HG03571 (cell line): ENCODE data around the gene TYW1.
"Not testable (repeated sequence)": the region's sequence is repeated elsewhere in the genome, so short reads cannot be mapped to it uniquely, and the experiment has no call there.

ENCODE experiments used
- ATAC-seq: cut with Tn5 transposase; IDR thresholded peaks from one replicate; pipeline ENCODE4 v1.9.1; 2021; ENCODE audit not compliant: unreplicated experiment

TYW1 gene

DNA sequence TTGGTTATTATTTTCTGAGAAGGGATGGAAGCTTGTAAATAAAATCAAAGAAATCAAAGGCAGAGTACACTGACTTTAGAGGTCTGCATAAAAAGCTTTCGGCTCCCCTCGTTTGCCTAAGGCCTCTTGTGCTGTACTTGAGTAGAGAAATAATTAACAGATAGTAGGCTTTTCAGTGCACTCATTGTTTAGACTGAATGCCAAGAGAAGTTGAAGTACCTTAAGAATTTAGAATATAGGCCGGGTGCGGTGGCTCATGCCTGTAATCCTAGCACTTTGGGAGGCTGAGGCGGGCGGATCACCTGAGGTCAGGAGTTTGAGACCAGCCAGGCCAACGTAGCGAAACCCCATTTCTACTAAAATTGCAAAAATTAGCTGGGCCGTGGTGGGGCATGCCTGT, 232.4 kb downstream of the TYW1 start:
- ATAC-seq: not testable (repeated sequence)

DNA sequence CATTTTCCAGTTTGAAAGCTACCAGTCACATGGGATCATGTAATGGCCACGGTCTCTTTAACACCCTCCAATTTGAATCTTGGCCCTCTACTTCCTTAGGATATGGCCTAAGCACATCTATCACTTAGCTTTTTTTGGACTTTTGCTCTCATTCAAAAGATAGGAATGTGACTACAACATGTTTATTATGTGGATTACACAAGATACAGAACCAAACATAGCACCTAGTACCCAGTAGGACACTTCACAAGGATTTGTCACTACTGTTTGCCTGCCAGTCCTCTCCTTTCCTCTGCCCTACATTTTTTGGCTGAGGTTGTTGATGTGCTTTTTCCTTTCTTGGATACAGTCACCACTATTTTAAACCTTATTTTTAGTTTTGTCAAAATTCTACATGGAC, 233.4 kb downstream of the TYW1 start:
- ATAC-seq: not testable (repeated sequence)

DNA sequence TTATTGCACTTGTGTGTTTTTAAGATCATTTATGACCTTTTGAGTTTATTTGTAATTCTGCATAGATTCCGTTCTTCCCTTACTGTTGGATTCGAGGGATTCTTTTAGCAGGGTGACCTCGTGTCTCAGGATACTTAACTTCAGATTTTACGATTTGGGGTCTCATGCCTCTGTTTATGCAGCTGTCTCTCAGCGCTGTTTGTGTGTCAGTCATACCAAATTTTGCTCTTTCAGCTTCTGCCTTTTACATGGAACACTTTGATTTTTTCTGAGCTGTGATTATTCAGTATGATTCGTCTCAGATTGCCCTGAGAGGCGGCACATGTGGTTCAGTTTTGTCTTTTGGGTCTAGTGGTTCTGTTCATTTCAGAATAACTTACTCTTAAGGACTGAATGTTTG, 236.9 kb downstream of the TYW1 start:
- not testable (repeated sequence) for ATAC-seq

DNA sequence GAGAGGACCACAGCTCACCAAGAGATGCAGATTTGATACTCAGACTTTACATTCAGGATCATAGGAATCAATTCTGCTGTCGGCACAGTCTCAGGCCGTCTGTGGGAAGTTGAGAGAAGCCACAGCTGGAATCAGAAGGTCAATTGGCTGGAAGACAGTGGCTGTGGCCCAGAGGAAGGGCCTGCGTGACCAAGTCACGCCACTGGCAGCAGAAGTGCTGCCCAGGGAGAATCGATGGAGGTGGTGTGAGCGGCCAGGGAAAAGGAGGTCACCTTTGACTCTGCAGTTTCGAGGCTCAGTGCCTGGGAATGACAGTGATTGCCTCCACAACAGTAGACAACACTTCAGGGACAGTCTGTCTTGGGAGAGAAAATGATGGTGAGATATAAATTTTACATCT, 239.6 kb downstream of the TYW1 start:
- not testable (repeated sequence) for ATAC-seq

DNA sequence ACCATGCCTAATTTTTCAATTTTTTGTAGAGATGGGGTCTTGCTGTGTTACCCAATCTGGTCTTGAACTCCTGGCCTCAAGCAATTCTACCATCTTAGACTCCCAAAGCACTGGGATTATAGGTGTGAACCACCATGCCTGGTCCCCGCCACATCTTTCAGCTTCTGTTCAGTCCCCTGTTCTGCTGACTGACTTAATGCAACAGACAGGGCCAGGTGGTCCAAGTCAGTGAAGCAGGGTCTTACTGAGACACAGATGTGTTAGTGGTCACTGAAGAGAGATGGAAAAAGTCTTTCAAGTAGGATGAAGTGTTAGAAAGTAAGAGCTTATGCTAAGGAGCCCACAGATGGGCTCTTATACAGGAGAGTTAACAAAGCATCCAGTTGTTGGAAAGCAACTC, 246.2 kb downstream of the TYW1 start:
- ATAC-seq: not testable (repeated sequence)

DNA sequence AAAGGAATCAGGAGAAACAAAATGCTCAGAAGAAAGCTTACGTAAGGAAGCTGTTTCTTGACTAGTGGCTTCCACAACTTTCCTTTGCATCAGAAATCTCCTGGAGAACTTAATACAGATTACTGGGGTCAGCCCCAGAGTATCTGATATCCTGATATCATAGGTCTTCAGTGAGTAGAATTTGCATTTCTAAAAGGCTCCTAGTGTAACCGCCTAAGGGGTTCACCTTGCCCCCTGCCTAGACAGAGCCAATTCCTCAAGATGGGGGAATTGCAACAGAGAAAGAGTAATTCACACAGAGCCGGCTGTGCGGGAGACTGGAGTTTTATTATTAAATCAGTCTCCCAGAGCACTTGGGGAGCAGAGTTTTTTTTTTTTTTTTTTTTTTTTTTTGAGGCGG, 251.7 kb downstream of the TYW1 start:
- ATAC-seq: not testable (repeated sequence)

DNA sequence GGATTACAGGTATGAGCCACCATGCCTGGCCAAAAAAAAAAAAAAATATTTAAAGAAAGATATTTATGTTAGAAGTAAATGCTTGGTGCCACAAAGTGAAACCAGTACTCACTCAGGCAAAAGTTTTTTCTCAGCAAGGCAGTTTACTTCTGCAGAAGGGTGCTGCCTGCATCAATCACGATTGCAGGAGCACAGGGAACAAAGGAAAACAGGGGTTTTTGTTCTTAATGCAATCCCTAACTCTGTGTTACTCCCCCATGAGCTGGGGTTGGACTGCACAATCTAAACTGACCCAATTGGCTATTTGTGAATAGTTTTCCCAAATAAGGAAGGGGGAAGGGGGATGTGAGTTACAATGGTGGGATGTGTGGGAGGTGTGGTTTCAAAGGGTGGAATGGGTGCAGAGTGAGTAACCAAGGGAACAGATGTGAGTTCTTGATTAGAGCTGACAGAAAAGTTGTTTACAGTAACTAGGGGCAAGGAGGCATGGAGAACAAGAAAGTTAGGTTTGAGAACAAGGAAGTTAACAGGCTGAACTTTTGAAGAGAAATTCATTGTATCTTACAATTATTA, 255.4 kb downstream of the TYW1 start:
- no peak for ATAC-seq

DNA sequence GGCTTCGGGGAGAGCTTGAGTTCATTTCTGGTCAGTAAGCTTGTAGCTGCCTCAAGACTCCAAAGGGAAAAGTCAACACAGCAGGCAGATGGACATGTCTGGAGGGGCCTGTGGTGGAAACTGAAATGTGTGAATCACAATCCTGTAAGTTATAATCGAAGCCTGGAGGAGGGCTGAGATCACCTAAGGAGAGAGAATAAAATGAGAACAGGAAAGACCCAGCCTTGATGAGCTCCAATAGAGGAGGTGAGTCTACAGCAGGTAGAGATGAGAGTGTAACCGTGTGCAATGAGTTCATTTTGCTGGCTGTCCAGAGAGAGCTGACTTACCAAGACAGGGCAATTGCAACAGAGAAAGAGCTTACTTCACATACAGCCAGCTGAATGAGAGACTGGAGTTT, 258.4 kb downstream of the TYW1 start:
- not testable (repeated sequence) for ATAC-seq

DNA sequence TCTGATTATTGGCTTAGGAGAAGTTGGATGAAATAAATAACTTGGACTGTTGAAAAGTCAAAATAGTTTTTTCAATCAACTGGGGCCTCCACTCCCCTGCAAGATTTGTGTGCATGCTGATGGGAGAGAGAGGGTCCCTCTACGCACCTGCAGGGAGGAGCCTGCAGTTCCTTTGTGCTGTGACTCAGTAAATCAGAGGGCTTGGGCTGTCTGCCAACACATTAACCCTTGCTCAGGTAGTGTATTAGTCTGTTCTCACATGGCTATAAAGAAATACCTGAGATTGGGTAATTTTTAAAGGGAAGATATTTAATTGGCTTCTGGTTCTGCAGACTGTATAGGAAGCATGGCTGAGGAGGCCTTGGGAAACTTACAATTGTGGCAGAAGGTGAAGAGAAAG, 261.1 kb downstream of the TYW1 start:
- ATAC-seq: not testable (repeated sequence)

DNA sequence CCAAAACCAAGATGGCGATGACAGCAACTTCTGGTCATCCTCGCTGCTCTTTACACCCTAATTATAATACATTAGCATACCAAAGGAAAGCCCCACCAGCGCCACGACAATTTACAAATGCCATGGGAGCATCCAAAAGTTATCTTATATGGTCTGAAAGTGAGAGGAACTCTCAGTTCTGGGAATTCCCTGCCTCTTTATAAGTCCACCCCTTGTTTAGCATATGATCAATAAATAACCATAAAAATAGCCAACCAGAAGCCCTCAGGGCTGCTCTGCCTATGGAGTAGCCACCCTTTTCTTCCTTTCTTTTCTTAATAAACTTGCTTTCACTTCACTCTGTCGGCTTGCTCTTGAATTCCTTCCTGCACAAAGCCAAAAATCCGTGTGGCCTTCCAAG, 262.7 kb downstream of the TYW1 start:
- not testable (repeated sequence) for ATAC-seq

DNA sequence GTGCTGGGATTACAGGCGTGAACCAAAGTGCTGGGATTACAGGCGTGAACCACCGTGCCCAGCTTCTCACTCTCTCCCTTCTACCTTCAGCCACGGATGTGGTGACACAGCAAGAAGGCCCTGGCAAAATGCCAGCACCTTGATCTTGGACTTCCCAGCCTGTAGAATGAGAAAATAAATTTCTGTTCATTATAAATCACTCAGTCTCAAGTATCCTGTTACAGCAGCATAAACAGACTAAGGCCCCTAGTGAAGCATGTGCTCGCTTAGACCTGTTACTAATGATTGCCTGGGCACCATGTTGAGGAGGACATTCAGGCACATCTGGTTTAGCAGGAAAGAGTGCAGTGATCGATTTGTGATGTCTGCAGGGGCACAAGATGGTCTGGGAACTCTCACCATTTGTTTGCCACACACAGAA, 263.5 kb downstream of the TYW1 start:
- ATAC-seq: not testable (repeated sequence)

DNA sequence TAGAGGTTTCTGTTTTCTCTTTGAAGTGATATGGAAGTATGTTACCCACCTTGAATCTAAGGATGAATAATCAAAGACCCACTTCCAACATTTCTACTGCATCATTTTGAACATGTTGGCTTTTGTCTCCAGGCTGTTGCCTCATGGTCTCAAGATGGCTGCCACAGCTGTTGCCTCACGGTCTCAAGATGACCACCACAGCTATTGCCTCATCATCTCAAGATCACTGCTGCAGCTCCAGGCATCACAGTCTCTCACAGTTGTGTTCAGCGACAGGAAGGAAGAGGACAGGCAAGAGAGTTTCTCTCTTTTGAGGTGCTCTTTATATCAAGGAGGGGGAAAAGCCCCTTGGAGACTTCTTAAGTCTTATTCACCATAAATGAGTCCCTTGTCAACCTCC, 267.4 kb downstream of the TYW1 start:
- not testable (repeated sequence) for ATAC-seq

DNA sequence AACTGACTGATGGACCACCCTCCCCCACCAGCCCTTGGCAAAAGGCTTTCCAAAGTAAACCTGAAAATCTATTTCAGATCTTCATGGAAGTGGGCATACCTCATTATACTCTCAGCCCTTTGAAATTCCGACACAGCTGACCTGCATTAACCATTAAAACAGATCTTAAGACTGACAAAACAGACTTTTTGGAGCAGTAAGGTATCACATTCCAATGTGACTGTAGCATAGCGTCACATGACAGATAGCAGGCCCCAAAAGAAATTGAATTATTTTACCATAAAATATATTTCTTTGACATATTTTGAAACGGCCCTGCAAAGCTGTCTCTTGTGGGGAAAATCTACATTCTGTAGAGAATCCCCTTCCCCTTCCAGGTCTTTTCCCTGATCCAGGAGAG, 269.4 kb downstream of the TYW1 start:
- ATAC-seq: not testable (repeated sequence)

DNA sequence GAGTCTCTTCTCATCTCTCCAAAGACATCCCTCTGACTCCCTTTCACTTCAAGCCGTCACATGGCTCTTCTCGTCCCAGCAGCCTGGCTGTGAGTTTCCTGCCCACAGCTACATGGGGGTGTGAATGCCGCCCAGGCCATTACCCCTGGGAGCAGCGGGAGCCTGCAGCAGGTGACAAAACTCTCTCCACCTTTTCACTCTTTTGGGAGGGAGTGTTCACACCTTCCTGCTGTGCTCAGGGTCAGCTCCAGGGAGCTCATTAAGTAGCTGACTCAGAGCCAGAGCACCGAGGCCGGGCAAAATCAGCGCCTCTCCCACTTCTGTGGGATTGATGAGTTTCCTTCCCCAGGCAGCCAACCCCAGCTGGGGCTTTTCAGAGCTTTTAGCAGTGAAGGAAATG, 271.3 kb downstream of the TYW1 start:
- ATAC-seq: no peak

DNA sequence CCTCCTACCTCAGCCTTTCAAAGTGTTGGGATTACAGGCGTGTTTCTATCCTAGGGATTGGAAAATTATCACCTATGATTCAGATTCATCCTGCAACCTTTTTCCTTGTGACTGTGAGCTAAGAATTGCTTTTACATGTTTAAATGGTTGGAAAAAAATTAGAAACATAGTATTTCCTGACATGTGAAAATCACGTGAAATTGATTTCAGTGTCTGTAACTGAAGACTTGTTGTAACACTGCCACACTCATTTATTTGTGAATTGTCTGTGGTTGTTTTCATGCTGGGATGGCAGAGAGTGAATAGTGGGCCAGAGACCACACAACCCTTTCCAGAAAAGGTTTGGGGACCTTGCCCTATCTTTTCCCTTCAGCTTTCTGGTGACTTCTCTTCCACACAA, 273.3 kb downstream of the TYW1 start:
- not testable (repeated sequence) for ATAC-seq
